Small intestine (tissue), 7 donors: ENCODE measurements around the gene ZNF22. TPM values are rescaled to one million over a fixed set of nuclear protein-coding genes. Genes with fewer than 3 reads are reported as not detected.

Source experiments
- DNase-seq, 2 donors: peaks; one replicate each; pipeline versions ENCODE4 v3.0.0 to v3.0.0-alpha.2; 2013
- FAIRE-seq: peaks from 2 replicates; lab custom pipeline; 2012; peaks lifted over from hg19 to GRCh38; lab: Jason Lieb, UNC
- H3K27ac ChIP-seq, 3 donors: one replicate each; pipeline ENCODE4 v1.5.1; 2013; ENCODE audit warnings: low read length in 2 of 3, mild to moderate bottlenecking in 2 of 3, control low read depth in 1 of 3, inconsistent platforms in 1 of 3, low read depth in 1 of 3, moderate library complexity in 1 of 3
- H3K27me3 ChIP-seq, 3 donors: one replicate each; pipeline ENCODE4 v1.6.1; 2013; ENCODE audit warnings: low read length in 3 of 3, inconsistent platforms in 1 of 3; ENCODE audit not compliant: control insufficient read depth in 3 of 3, insufficient read depth in 3 of 3
- H3K36me3 ChIP-seq, 3 donors: one replicate each; pipeline ENCODE4 v1.6.1; 2013; ENCODE audit warnings: low read length in 3 of 3, inconsistent platforms in 1 of 3, low read depth in 1 of 3, mild to moderate bottlenecking in 1 of 3, moderate library complexity in 1 of 3; ENCODE audit not compliant: control insufficient read depth in 3 of 3, insufficient read depth in 2 of 3
- H3K4me1 ChIP-seq, 3 donors: one replicate each; pipeline ENCODE4 v1.6.1; 2013; ENCODE audit warnings: low read length in 2 of 3, inconsistent platforms in 1 of 3, low read depth in 1 of 3, mild to moderate bottlenecking in 1 of 3, moderate library complexity in 1 of 3; ENCODE audit not compliant: control insufficient read depth in 3 of 3, insufficient read depth in 2 of 3
- H3K4me3 ChIP-seq, 3 donors: one replicate each; pipeline ENCODE4 v1.5.1; 2013; ENCODE audit warnings: low read length in 3 of 3, control low read depth in 1 of 3, inconsistent platforms in 1 of 3, low read depth in 1 of 3, mild to moderate bottlenecking in 1 of 3, moderate library complexity in 1 of 3
- H3K9me3 ChIP-seq, 2 donors: one replicate each; pipeline ENCODE4 v1.6.1; 2013; ENCODE audit warnings: low read depth in 1 of 2, low read length in 1 of 2; ENCODE audit not compliant: control insufficient read depth in 2 of 2, insufficient read depth in 1 of 2
- WGBS, 3 donors: extraction: QIAGEN DNeasy Blood & Tissue Kit; methylation state at CpG; one replicate each; pipeline ENCODE4 v1.1.7; 2013; 5-methylcytosine and 5-hydroxymethylcytosine counted together
- polyA plus RNA-seq, 4 donors: library from polyadenylated mRNA; stranded (reverse) in 3 of 4; unstranded in 1 of 4; fragments of 200-250 nt in 3 of 4; fragments of 120-200 nt in 1 of 4; gene quantifications; one replicate each; pipeline versions ENCODE4 v1.2.1 to v1.2.3, GENCODE V29; 2013
- donor health status: healthy with polysubstance abuse.
- donor health status: control.
- donor health status: control.
- donor health status: Bipolar disorder and iron deficiency.
- donor health status: healthy.

The ZNF22 gene
- polyA plus RNA-seq, 4 donors: 8.1 to 30.3 (median 13.3) TPM

DNA sequence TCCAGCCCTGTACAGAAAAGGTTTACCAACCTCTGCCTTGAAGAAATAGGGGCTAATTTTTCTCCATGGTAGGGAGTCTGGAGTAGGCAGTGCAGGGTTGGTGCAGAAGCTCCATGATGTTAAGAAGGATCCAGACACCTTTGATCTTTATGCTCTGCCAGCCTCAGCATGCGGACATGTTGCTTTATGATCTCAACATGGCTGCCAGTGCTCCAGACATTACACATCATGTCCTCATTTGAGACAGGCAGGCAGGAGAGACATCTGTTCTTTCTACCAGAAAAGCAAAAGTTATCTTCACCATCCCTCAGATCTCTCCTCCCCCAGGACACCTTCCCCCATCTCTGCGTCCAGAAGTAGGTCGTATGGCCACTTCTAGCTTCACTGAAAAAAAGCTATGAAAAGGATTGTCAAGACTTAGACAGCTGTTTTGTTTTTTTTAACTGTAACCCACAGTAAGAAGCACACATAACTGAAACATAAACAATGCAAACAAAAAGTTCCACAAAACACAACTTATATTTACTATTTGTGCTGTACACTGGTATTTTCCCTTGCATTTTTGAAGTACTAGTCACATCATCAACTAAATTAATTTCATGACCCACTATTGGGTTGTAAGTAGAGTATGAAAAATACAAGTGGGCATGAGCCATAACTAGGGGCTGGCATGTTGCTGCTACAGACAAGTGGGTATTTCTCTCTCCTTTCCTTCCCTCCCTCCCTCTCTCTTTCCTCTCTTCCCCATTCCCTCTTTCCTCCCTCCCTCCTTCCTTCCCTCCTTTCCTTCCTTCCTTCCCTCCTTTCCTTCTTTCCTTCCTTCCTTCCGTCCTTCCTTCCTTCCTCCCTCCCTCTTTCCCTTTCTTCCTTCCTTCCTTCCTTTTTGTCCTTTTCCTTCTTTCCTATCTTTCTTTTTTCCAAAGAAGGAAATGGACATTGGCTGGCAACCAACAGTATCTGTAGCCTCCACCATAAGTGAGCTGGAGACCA, 43.7 kb upstream of the ZNF22 start:
- DNase-seq (no peak), FAIRE-seq (no peak)
- WGBS, 3 donors: 88 to 93% (median 93%) methylated on average over 4 of the region's 4 CpGs
- H3K9me3 ChIP-seq: peaks cover 0 to 3% of the 10 kb centered on the region in 2 donors
- no peaks in the 10 kb centered on the region for H3K27me3 ChIP-seq
- H3K36me3 ChIP-seq: peaks cover 0 to 12% (median 2%) of the 10 kb centered on the region in 3 donors
- H3K4me3 ChIP-seq: no peak overlapping the region
- peaks cover 2 to 36% (median 11%) of the 10 kb centered on the region in 3 donors for H3K4me1 ChIP-seq
- peak overlapping the region in 1 of 3 donors; percentile 98 for H3K27ac ChIP-seq

DNA sequence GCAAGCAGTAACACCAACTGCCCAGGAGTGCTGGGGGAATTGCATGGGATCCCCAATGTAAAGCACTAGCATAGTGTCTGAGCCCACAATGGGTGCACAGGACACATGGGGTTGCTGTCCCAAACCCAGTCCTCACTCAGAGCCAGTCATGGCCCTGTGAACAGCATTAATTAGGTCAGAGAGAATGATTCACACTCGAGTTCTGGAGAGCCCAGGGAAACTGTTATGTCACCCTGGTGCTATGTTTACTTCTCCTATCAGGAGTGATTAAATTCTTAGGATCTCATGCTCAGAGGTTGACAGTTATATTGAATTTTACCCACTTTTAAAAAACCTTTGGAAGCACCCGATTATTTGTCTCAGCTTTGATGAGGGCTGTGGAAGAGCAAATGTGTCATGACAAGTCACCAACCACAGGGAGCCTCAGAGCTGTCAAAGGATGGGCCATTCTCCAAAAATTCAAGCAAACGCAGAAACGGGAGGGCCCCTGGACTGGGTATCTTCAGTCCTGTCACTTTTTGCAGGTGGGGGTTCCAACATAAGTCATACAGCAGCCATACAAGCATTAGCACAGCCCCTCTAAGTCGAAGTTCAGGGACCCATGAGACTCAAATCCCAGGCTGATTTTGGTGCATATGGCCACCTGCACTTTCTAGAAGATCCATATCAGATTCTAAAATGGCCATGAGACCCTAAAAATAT, 42.4 kb upstream of the ZNF22 start:
- Histone ChIP-seq H3K36me3 (peaks cover 0 to 14% (median 2%) of the 10 kb centered on the region in 3 donors), H3K4me1 (peaks cover 2 to 42% (median 9%) of the 10 kb centered on the region in 3 donors), H3K27ac (peak overlapping the region; percentile 28 to 98 (median 93)), H3K27me3 (no peaks in the 10 kb centered on the region), H3K9me3 (peaks cover 0 to 3% of the 10 kb centered on the region in 2 donors), H3K4me3 (peak overlapping the region in 2 of 3 donors; percentile 71 to 77)
- 11 to 36% (median 26%) methylated on average over 5 of the region's 5 CpGs for WGBS, 3 donors
- no peak for FAIRE-seq
- DNase-seq: peak; percentile 54 to 73

DNA sequence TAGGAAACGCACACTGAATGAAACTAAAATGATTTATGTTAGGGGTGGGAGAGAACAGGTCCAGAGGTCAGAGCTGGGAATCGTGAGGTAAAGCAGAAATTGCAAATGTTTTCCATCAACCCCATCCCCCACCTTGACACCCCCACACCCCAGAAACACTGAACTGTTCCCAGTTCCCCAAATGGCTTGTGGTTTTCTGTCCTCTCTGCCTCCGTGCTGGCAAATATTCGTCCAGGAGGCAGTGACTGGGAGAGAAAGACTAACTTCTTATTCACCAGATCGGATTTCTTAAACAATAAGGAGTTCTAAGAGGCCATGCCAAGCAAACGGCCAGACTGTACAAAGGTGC, 41.9 kb upstream of the ZNF22 start:
- H3K4me1 ChIP-seq: peaks cover 2 to 48% (median 9%) of the 10 kb centered on the region in 3 donors
- H3K27me3 ChIP-seq: no peaks in the 10 kb centered on the region
- peaks cover 0 to 15% (median 2%) of the 10 kb centered on the region in 3 donors for H3K36me3 ChIP-seq
- WGBS, 3 donors: 0 to 4% (median 4%) methylated on average over 6 of the region's 6 CpGs
- DNase-seq (no peak), FAIRE-seq (no peak)
- H3K4me3 ChIP-seq: peak overlapping the region; percentile 46 to 77 (median 71)
- H3K9me3 ChIP-seq: peaks cover 0 to 3% of the 10 kb centered on the region in 2 donors
- peak overlapping the region; percentile 91 to 98 (median 93) for H3K27ac ChIP-seq

DNA sequence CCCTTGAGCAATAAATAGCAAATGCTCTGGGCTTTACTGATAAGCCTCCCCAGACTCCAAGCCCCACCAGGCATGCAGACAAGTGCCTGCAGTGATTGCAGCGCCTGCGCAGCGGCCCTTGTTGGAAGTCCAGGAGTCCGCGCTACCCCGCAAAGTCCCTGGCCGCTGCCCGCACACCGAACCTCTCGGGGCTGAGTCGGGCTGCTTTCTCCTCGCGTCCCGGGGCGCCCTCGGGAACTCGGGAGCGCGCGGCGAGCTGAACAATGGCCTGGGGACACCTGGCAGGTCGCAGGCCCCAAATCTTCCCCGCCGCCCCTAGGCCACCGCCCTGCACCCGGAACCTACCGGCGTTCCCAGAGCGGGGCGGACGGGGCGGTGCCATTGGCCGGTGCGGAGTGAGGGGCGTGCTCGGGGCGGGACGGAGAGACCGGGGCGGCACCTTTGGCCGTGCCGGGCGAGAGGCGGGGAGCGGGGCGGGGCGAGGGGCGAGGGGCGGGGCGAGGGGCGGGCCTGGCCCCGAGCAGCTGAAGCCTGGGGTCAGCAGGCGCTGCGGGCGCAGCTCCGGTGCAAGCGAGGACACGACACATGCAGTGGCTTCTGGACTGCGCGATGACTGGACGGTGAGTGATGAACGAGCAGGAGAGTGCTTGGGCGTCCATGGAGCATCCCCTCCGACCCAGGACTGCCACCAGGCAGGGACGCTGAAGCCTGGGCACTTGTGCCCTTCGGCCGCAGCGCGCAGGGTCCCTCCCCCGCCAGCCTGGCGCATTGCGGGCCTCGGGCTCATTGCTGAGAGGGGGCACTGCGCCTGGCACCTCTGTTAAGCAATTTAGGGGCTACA, 41.3 kb upstream of the ZNF22 start, which contains the start of gene RASSF4:
TSS of gene RASSF4 (plus strand) at position 556 of the 841 bp plus-strand sequence. CDS start 10,401 bp downstream, outside the sequence.
- H3K27ac ChIP-seq: peak within 1 kb of the TSS; percentile 91 to 98 (median 93)
- peak within 1 kb of the TSS; percentile 46 to 77 (median 71) for H3K4me3 ChIP-seq
- H3K36me3 ChIP-seq: peaks cover 0 to 15% (median 0%) of the 10 kb centered on the region in 3 donors
- peaks cover 0 to 3% of the 10 kb centered on the region in 2 donors for H3K9me3 ChIP-seq
- no peak for FAIRE-seq
- H3K4me1 ChIP-seq: peaks cover 4 to 54% (median 9%) of the 10 kb centered on the region in 3 donors
- no peaks in the 10 kb centered on the region for H3K27me3 ChIP-seq
- WGBS, 3 donors: 1 to 2% (median 1%) methylated on average over 50 to 74 of the region's 74 CpGs
- peak; percentile 96 for DNase-seq

DNA sequence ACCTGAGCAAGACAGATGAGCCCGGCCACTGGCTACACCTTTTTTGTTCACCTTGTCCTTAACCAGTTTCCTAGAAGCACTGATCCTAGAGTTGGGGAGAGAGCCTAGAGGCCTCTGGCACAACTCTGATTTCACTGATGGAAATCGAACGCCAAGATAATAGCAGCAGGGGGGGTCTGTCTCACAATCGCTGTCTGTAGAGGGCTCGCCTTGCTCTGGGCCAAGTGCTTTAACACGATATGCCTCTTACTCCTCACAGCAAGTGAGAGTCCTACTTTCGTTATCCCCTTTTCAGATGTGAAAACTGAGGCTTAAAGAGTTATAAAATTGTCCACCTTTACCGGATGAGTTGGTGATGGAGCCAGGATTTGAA, 40.6 kb upstream of the ZNF22 start:
- peaks cover 10 to 60% (median 11%) of the 10 kb centered on the region in 3 donors for H3K4me1 ChIP-seq
- peak in 1 of 2 donors; percentile 40 for DNase-seq

DNA sequence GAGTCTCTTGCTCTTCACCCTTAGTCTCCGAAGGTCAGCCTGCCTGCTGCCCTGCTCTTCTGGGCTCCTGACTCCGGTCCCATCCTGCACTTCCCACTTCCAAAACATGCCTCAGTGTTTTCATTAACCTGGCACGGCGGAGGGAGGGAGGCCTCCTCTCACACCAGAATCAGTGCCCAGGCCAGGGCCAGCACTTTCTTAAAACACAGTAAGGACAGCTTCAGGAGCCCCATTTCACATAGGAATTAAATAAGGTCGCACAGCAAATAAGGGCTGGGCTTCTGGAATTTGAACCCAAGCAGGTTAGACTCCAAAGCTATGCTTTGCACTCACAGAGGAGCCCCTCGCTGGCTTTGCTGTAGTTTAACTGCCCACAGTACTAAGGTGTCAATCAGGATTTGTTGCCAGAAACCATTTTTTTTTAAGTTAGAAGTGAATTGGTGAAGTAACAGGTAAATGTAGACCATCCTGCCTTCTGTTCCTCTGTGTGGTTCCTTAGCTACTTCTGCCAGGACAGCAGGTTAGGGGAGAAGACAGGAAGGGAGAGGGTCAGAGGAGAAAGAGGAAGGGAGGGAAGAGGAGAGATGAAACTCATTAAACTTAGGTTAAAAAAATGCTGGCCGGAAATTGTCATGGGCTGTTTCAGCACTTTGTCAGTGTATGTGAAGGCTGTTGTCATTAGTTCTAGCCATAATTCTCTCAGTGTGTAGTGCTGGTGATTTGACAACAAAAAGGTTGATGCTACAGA, 40.1 kb upstream of the ZNF22 start:
- FAIRE-seq (no peak), DNase-seq (peak; percentile 46 to 61)
- H3K27ac ChIP-seq: peak overlapping the region; percentile 27 to 79 (median 70)
- peak overlapping the region in 2 of 3 donors; percentile 71 to 77 for H3K4me3 ChIP-seq
- H3K27me3 ChIP-seq: no peaks in the 10 kb centered on the region
- H3K4me1 ChIP-seq: peaks cover 11 to 66% (median 13%) of the 10 kb centered on the region in 3 donors
- H3K9me3 ChIP-seq: peaks cover 0 to 3% of the 10 kb centered on the region in 2 donors
- WGBS, 3 donors: 14 to 59% (median 45%) methylated on average over 7 of the region's 7 CpGs
- H3K36me3 ChIP-seq: peaks cover 0 to 12% (median 0%) of the 10 kb centered on the region in 3 donors

More for the DNA sequence above, 40.6 kb upstream of the ZNF22 start:
- Histone ChIP-seq H3K27me3 (no peaks in the 10 kb centered on the region), H3K36me3 (peaks cover 0 to 12% (median 0%) of the 10 kb centered on the region in 3 donors), H3K27ac (peak overlapping the region; percentile 27 to 79 (median 70)), H3K4me3 (peak overlapping the region; percentile 34 to 77 (median 71)), H3K9me3 (peaks cover 0 to 3% of the 10 kb centered on the region in 2 donors)
- no peak for FAIRE-seq
- 14 to 36% (median 33%) methylated on average over 8 of the region's 8 CpGs for WGBS, 3 donors

DNA sequence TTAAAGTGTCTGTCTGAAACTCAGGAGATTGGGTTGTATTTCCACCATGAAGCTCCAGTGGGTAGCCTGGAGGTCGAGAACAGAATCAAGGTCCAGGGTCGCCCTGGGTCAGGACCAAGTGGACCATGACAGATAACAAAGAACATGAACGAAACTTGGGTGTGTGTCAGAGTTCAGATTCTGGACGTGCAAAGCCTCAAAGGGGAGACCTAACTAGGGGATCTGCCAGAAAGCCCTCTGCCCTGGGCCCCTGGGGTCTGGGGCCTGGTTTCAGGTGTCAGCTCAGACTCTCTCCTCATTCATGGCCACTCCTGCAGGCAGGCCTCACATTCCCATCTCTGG, 39.5 kb upstream of the ZNF22 start:
- DNase-seq: peak in 1 of 2 donors; percentile 42
- WGBS, 3 donors: 25 to 38% (median 26%) methylated on average over 3 to 4 of the region's 4 CpGs
- Histone ChIP-seq H3K27me3 (no peaks in the 10 kb centered on the region), H3K9me3 (peaks cover 0 to 3% of the 10 kb centered on the region in 2 donors), H3K4me3 (peak overlapping the region in 1 of 3 donors; percentile 71), H3K36me3 (peaks cover 0 to 7% (median 0%) of the 10 kb centered on the region in 3 donors), H3K4me1 (peaks cover 11 to 71% (median 14%) of the 10 kb centered on the region in 3 donors), H3K27ac (peak overlapping the region; percentile 8 to 70 (median 35))
- FAIRE-seq: no peak
